GM18511 (cell line): ENCODE data around the gene NRCAM.
"Not testable (repeated sequence)": the region's sequence is repeated elsewhere in the genome, so short reads cannot be mapped to it uniquely, and the experiment has no call there.

Experiments used
- ATAC-seq: cut with Tn5 transposase; IDR thresholded peaks from one replicate; pipeline ENCODE4 v1.9.1; 2021; ENCODE audit warnings: mild to moderate bottlenecking, moderate library complexity; ENCODE audit not compliant: unreplicated experiment

NRCAM gene

DNA sequence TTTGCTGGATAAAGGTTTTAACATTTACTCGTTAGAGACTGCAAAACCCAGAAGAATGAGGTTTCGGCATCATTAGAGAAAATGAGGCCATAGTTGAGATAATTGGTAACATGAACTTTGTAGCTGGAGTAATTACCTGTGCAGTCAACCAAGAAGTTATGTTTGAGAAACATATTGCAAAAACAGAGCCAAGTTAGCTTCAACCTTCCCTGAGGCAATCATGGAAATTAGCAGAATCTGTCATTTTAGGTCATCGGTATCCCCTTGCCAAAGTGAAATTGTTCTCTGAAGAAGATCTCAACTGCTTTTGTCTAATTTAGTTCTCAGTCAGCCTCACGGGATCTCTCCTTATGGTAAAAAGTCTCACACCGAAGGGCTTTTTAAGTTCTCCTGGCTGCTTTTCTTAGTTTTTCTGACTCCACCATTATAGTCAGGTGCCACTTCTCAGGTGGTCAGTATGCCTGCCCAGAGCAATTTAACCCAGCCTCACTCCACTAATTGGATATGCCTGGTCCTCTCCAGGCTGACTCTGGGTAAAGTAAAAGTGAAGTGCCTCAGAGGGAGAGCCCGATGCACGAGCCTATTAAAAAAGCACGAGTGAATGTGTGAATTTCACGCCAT is 52.5 kb downstream of the NRCAM start:
- ATAC-seq: no peak

- ATAC-seq: peak; percentile 81
Observed at GRCh38 chr7:108402865-108403264, 53.4 kb downstream of the NRCAM start.

GRCh38 chr7:108396080-108396479 is 60.2 kb downstream of the NRCAM start:
- no peak for ATAC-seq

- ATAC-seq: no peak
Observed at GRCh38 chr7:108395426-108395825, 60.8 kb downstream of the NRCAM start.

GRCh38 chr7:108393097-108393496 is 63.1 kb downstream of the NRCAM start:
- ATAC-seq: not testable (repeated sequence)

DNA sequence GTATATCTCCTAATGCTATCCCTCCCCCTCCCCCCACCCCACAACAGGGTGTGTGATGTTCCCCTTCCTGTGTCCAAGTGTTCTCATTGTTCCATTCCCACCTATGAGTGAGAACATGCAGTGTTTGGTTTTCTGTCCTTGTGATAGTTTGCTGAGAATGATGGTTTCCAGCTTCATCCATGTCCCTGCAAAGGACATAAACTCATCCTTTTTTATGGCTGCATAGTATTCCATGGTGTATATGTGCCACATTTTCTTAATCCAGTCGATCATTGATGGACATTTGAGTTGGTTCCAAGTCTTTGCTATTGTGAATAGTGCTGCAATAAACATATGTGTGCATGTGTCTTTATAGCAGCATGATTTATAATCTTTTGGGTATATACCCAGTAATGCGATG is 68.5 kb downstream of the NRCAM start:
- ATAC-seq: not testable (repeated sequence)

DNA sequence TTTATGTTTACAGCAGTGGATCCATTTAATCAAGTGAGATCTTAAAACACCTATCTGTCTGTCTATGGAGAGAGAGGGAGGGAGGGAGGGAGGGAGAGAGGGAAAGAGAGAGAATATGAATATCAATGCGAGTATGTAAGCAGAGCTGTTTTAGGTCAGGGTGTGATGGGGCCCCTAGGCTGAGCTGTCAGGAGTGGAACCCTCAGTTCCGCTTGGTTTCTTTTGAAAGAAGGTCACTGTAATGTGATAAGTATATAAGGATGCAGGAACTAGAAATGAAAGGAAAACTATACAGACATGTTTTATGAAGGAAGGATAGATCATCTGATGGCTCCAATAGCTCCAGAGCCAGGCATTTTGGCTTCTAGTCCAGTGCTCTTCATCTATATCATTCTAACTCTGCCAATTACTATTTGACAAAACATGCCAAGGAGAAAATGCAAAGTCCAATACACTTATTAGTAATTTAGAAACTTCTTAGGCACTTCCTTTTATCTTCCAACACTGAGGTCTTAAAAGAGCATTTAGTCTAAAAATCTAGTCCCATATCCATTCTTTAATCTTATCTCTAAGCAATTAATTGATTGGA is 70.3 kb downstream of the NRCAM start:
- peak; percentile 82 for ATAC-seq

GRCh38 chr7:108384716-108385483 is 71.3 kb downstream of the NRCAM start:
- peak; percentile 77 for ATAC-seq

DNA sequence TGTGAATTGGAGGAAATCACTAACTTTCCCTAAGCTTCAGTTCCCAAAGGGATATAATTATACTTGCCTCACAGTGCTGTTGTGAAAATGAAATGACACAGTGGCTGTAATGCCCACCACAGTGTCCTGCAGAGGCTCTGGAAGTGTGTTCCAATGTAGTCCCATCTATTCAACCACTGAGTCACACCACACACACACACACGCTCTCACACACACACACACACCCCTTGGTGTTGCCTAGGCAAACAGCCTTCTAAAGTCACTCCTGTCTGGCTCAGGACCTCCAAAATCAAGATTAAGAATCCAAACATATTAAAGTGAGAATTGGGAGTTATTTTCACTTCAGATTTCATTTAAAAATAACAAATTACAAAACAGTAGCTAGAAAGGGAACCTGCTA is 73.3 kb downstream of the NRCAM start:
- no peak for ATAC-seq

DNA sequence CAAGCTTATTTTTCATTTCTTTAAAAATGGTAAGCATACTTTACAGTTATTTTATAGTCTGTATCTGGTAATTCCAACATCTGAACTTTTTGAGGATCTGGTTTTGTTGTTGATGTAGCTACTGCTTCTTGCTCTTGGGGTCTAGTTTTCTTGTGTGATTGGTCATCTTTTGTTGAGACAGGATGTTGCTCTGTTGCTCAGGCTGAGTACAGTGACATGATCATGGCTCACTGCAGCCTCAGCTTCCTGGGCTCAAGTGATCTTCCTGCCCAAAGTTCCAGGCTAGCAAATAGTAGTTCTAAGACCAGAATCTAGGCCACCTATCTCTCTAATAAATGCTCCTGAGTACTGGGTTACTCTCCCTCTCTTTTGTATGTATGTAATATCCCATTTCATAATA is 75.7 kb downstream of the NRCAM start:
- no peak for ATAC-seq

- peak; percentile 25 for ATAC-seq
Observed at GRCh38 chr7:108376206-108376605, 80.0 kb downstream of the NRCAM start.

DNA sequence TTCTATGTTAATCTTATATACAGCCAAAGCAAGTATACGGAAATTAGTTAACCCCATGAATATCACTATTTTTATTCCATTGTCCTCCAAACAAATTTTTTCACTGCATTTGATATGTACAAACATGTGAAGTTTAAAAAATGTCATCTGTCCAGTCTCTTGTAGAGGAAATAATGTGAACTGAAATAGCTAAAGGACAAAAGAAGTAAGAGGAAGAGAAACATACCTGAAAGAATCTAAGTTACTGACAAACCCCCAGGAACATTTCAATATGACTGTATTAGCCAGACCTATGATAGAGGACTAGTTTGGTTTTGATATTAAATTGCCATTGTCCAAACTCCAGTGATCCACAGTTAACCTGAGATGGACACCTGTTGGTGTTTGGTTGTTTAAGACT is 80.6 kb downstream of the NRCAM start:
- ATAC-seq: peak; percentile 79

DNA sequence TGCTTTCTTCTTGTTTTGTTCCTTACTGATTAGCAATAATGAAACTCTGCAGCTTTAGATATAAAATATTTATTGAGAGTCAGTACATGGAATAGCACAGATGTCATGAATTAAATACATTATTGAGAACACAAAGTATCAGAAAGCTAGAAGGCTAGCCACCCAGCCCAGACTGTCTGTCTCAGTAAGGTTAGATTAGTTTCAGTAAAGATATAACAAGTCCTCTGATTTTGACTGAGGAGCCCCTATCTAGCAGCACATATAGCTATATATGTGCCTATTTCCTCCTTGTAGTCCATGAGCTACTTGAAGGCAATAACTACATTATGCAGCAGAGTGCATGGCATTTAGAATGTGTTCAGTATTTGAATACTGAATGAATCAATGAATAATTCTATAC is 81.3 kb downstream of the NRCAM start:
- ATAC-seq: no peak

GRCh38 chr7:108372618-108373017 is 83.6 kb downstream of the NRCAM start:
- ATAC-seq: no peak

GRCh38 chr7:108370616-108371015 is 85.6 kb downstream of the NRCAM start:
- ATAC-seq: no peak

DNA sequence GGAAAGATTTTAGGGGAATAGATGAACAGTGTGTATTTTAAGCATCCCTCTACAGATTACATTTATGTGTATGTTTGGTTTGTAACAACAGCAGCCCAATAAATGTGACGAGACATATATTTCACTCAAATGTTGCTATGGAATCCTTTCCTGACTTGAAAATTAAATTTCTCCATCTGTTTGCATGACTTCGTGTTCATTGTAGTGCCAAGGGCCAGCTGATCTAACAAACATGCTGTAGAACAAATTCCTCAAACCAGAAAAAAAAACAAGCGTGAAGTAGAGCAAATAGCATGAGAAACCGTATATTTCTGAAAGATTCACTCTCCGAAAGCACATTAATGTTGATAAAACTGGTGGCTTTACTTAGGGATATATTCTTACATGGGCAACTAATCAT is 87.8 kb downstream of the NRCAM start:
- no peak for ATAC-seq

DNA sequence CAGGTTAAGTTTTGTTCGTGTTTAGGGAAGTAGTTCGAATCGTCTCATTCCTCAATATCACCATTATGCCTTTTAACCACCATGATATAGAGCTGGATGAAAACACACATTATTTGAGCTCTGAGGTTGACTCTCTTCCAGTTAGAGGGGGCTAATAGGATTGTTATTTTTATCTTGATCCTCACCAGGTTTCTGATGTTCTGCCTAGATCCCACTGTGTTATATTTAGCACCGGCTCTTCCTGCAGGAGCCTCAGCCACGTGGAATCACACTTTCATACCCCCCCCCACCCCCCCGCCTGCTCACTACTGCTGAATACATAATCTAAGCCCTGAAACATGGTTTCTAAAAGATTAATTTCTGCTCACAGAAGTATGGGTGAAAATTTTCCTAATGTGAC is 88.3 kb downstream of the NRCAM start:
- ATAC-seq: no peak

- no peak for ATAC-seq
Observed at GRCh38 chr7:108367314-108367713, 88.9 kb downstream of the NRCAM start.

- no peak for ATAC-seq
Observed at GRCh38 chr7:108363659-108364058, 92.6 kb downstream of the NRCAM start.

- no peak for ATAC-seq
Observed at GRCh38 chr7:108360058-108360800, 96.0 kb downstream of the NRCAM start.

DNA sequence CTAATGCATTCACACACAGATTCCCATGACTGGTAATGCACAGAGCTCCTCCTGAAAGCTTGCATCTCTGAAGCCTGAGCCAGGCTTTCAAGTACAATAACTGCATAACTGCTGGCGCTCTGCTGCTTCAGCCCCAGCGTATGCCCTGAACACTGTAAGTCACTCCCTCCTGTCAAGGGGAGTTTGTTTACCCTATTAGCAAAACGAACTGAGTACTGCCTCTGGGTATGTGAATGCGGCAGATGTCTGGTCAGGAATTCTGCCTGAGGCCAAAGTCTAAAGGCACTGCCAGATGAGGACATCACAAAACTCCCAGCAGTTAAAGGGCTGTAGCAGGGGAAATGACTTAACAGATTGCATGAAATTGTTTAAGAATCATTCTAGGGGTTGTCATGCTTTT is 97.7 kb downstream of the NRCAM start:
- no peak for ATAC-seq

GRCh38 chr7:108351729-108352131 is 104.5 kb downstream of the NRCAM start:
- no peak for ATAC-seq
